GM18951 (cell line): ENCODE measurements around the gene JPH3.

Experiments used
- POLR2A ChIP-seq: IDR thresholded peaks from 4 replicates; pipeline ENCODE4 v1.6.1; 2011; ENCODE audit warnings: mild to moderate bottlenecking; ENCODE audit not compliant: insufficient read length, insufficient read depth; ENCODE audit errors: extremely low read depth
- in situ Hi-C: fragments of 300-500 bp; cut with MboI; formaldehyde crosslinking; loops from one replicate; pipeline ENCODE4 v1.12.0; 2022; ENCODE audit warnings: low sequenced_read_pairs, mixed read lengths, inconsistent platforms; ENCODE audit not compliant: unreplicated experiment

JPH3 gene

DNA sequence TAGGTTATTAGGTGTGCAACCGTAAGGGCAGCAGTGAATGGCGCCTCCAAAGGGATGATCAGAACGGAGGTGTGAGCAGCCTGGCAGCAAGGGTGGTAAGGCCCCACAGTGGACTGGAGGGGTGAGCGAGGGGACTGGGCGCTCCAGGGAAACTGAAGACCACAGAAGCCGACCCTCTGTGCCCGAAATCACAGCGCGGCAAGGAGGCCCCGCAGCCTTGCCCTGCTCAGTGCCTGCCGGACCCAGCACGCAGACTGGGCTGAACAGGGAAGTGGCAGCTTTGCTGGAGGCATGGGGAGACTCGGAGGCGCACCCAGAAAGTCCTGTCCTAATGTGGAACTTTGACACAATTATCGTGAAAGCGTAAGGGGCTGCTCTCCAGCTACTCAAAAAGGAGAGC, 125.0 kb downstream of the JPH3 start:
- in situ Hi-C loops = no loop called here
- no peak for TF ChIP-seq POLR2A

DNA sequence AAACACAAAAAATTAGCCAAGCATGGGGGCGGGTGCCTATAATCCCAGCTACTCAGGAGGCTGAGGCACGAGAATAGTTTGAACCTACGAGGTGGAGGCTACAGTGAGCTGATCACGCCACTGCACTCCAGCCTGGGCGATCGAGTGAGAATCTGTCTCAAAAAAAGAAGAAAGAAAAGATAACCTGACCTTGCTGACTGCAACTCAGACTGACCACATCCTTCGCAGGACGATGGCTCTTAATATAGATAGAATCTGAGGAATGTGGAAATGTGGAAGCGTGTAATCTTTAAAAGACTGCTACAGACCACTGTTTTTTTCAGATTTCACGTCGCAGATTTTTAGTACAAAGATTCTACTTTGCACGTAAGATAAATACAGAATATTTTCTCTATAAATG, 125.7 kb downstream of the JPH3 start:
- in situ Hi-C loops = no loop called here
- no peak for TF ChIP-seq POLR2A

DNA sequence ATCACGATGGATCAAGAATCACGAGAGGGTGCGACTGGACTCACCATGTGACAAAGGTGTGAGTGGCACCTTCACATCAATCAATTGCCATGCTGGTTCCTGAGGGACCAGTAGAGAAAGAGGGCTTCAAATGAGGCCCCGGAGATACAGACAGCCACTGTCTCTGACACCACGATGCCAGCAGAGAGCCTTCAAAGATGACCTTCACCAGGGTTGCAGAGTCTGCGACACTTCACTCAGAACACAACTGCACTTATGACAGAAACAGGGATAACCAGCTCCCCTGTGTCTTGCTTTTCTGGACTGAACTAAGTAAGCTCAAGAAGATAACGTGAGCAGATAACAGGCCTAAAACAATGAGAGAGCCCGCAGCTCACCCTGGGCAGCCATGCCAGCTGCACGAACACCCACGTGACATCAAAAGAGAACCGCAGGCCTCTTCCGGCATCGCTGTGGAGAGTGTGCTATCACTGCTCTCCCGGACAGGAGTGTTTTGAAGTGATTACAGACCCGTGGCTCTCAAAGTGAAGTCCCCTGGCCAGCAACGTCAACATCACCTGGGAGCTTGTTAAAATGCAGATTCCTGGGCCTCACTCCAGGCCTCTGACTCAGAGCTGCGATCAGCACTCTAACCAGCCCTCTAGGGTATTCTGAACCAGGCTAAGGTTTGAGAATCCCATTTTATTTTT, 127.1 kb downstream of the JPH3 start:
- in situ Hi-C loops = no loop called here
- TF ChIP-seq POLR2A = no peak

DNA sequence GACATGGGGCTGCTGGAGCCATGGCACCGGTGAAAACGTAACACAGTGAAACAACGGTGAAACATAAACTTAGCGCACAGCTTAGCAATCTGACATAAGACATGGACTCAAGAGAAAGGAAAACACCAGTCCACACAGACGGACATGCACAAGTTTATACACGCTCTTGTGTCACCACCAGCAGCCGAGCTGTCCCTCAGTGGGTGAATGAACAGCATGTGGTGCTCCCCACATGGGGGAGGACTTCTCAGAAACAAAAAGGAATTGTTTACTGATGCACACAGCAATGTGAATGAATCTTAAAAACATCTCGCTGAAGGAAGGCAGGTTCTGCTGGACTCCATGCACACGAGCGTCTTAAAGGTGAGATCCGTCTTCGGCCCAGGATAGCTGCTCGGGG, 129.3 kb downstream of the JPH3 start:
- no peak for TF ChIP-seq POLR2A
- in situ Hi-C loops = no loop called here

DNA sequence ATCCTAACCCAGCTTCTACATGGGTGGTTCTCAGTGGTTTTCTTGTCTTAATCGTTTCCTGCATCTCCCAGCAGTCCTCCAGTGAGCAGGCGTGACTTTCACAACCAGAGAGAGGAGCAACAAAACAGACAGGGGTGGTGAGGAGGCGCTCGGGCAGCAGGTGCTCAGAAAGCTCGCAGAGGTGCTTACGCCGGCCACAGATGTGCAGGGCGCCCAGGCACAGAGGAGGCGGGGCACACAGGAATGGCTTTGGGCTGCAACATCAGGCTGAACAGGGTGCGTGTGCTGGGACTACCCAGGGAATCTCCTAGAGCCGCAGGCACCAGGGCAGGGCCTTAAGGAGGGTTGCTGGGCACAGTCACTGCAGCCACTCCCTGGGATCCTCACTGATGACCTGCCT, 130.9 kb downstream of the JPH3 start:
- no peak for TF ChIP-seq POLR2A
- in situ Hi-C loops = no loop called here

DNA sequence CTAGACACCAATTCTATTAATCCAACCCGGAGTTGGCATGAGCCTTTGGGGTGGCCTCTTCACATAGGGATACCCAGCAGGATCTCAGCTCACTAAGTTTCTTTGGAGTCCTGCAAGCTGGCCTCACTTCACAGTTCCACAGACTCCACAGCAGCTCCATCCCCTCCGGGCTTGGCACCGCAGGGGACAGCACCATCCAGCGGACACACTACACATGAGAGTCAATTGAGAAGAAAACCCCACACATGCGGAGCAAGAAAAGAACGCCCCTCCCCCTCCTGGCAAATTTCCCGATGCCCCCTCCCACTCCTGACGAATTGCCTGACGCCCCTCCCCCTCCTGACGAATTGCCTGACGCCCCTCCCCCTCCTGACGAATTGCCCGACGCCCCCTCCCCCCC, 132.3 kb downstream of the JPH3 start:
- in situ Hi-C loops = no loop called here
- no peak for TF ChIP-seq POLR2A

DNA sequence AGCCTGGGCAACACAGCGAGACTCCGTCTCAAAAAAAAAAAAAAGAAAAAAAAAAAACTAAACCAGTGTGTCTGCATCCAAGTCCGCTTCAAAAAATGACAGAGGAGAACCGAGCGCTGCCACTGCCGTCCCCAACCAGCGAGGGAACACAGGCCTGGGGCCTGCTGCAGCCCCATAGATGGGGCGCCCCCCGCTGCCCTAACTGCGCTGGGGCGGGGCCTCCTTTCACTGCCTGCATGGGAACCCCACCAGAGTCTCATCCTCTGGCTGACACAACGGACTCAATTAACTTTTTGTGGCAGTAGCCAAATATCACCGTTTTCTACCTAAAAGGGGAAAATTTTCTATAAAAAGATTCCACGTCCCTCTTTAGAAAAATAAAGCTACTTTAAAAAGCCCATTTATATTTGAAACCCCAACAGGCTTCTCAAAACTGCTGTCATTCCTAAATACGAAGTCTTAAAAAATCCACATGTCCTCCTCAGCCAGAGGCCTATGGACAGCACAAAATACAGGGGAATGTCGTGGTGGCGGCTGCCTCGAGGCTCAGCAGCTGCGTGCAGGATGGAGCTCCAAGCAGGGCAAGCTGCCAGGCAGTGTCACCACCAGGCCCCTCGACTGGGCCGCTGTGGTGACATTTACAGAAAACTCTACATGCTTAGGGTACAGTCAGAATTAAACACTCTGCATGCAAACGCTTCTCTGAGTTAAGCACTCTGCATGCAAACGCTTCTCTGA, 133.1 kb downstream of the JPH3 start:
- in situ Hi-C loops = no loop called here
- no peak for TF ChIP-seq POLR2A

DNA sequence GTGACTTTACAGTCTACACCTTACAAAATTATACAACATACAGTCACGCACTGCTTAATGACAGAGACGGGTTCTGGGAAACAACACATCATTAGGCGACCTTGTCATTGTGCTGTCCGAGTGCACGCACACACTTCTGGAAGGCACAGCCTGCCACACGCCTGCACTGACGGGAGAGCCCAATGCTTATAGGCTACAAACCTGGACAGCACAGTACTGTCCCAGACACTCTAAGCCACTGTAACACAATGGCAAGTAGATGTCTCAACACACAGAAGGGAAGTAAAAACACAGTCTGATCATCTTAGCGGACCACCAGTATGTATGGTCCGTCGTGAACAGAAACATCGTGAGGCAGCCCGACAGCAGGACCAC, 133.7 kb downstream of the JPH3 start:
- no peak for TF ChIP-seq POLR2A
- in situ Hi-C loops = no loop called here

DNA sequence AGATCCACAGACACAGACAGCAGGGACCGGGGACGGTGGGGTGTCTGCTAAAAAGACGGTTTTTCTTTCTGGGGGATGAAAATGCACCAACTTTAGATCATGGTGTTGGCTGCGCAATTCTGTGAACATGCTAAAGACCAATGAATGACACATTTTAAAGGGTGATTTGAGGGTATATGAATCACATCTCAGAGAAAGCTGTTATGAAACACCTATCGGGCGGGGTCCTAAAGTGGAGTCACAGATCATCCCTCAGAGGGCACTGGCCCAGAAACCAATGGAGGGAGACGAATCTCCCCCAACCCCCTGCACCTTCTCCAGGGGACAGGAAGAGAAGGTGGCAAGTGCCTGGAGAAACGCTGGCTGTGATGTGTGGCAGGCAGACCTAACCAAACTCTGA, 137.5 kb downstream of the JPH3 start:
- TF ChIP-seq POLR2A = no peak
- in situ Hi-C loops = no loop called here

DNA sequence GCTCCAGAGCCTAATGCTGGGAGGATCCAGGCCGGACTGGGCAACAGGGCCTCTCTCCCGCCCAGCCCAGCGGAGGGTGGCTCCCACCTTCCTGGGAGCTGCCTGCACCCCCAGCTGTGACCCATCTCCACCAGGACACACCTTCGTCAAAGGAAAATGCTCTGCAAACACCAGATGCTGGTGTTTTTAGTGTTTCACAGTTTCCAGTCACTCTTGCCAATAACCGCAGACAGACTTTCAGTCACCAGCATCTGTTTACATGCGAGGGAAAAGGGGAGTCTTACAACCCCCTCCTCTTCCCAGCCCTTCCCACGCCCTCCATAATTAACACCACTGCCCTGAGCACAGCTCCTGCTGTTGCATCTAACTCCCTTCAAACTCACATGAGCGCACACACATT, 138.1 kb downstream of the JPH3 start:
- no peak for TF ChIP-seq POLR2A
- in situ Hi-C loops = no loop called here

DNA sequence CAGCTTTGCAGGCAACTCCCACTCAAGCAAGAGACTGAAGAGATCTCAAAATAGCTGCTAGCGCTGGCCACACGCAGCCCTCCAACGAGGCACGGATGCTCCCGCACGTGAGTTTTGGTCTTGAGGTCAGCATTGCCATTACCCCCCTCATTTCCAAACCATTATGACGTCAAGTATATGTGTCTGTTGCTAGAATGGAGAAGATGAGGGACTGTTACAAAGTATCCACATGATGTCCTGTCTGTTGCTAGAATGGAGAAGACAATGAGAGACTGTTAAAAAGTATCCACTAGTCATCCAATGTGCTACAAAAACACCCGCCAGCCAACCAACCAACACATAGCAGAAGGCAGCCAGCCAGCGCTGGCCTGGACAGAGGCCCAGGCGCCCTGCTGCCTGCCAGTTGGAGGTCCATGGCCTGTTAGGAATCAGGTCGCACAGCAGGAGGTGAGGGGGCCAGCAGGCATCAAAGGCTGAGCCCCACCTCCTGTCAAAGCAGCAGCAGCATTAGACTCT, 138.7 kb downstream of the JPH3 start:
- no peak for TF ChIP-seq POLR2A
- in situ Hi-C loops = no loop called here

DNA sequence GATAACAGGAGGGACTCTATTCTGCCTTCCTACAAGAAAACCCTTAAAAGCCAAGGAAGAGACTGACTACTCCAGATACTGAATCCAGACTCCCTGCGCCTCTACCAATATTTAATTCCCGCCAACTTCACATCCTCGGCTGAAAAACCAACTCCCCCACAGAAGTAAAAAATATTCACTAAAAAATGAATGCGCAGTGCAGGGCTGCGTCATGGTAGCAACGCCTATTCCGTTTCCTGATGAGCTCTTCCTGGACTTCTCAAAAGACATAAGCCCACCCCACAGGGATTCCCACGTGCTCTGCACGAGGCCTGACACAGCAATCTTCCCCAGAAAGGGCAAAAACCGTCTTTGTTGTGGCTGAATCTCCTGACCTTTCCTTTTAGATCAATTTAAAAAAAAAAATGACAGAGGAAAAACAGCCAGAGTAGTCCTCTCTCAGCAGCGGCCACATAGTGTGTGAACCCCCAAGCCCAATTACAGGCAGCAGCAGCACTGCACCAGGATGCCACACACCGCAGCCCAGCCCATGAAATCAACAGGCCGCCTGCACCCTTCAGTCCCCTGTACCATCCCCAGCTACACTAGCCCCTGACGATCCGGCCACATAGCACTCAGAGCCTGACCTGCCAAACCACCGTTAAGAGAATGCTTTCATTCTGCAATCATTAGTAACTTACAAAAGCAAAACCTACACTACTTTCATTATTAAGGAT, 139.6 kb downstream of the JPH3 start:
- TF ChIP-seq POLR2A = no peak
- in situ Hi-C loops = no loop called here

DNA sequence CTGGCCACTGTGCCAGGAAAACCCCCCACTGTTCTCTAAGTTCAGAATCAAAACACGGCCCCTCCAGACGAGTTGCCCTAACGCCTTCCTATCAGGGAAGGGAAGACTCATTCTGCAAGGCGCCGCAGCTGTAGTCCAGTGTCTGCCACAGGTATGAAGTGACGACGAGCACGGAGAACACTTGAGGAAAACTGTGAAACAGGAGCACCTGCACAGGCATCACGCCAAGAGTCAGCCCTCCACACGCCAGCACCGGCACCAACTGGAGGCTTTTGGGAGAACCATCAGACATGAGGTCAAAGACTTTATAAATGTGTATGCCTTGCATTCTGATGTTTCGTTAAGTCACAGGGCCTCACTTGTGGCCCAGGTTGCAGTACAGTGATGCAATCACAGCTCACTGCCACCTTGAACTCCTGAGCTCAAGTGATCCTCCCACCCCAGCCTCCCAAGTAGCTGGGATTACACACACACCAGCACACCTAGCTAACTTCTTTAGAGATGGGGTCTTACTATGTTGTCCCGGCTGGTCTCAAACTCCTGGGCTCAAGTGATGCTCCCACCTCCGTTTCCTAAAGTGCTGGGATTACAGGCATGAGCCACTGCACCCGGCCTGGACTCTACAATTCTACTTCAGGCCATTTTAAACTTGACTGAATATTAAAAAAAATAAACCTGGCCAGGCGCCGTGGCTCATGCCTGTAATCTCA, 140.6 kb downstream of the JPH3 start:
- in situ Hi-C loops = no loop called here
- TF ChIP-seq POLR2A = no peak

DNA sequence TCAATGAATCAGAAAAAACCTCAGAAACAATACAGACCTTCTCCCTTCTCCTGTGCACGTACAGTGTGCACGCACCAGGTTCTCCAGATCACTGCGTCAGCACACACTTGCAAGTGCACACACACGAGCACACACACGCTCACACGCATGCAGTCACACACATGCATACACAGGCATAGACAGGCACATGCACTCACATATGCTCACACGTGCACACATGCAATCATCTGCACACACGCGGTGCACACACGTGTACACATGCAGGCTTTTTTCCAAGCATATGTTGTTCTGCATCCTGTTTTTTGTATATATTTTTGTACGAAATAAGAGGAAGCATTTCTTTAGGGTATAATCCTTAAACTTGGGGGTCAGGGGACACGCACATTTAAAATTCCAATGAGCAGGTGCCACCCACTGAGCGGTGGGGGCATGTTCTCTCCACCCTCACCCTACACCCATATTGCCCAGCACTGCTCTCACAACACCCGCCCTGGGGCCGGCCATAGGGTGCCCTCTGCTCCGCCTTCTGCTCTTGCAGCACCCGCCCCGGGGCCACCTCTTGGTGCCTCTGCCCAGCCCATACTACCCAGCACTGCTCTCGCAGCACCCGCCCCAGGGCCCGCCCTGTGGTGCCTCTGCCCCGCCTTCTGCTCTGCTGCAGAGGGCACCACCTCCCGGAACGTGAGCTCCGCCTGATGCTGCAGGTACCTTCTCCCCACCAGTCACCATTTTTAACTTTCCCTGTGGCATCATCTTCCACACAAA, 142.6 kb downstream of the JPH3 start:
- in situ Hi-C loops = no loop called here
- no peak for TF ChIP-seq POLR2A
